GM12874 (cell line): ENCODE results near the gene IFIH1.
A peak's percentile ranks its signal among the peaks of the same experiment; 100 is the strongest.

Experiments
- CTCF ChIP-seq: IDR thresholded peaks from 2 replicates; pipeline ENCODE4 v1.5.1; 2011; ENCODE audit warnings: low read depth, mild to moderate bottlenecking, control low read depth, low read length, moderate library complexity; ENCODE audit not compliant: insufficient read depth

Gene IFIH1

GRCh38 chr2:162340822-162341221 lies 22.3 kb upstream of the IFIH1 start:
- TF ChIP-seq CTCF, result no peak

GRCh38 chr2:162337868-162338267 lies 19.4 kb upstream of the IFIH1 start:
- TF ChIP-seq CTCF, result no peak

GRCh38 chr2:162333968-162334367 lies 15.5 kb upstream of the IFIH1 start:
- peak; percentile 41; the same call in 1 of the 2 replicates for TF ChIP-seq CTCF

- TF ChIP-seq CTCF, result no peak
These were observed 12.4 kb upstream of the IFIH1 start for GRCh38 chr2:162330881-162331280.

GRCh38 chr2:162328424-162329157 lies 10.1 kb upstream of the IFIH1 start:
- no peak for TF ChIP-seq CTCF

- no peak for TF ChIP-seq CTCF
These were observed 9.3 kb upstream of the IFIH1 start for GRCh38 chr2:162327806-162328205.

GRCh38 chr2:162327134-162327769 lies 8.8 kb upstream of the IFIH1 start:
- TF ChIP-seq CTCF, result peak; percentile 34
